ENCODE data around the gene ITIH3. TPM values are rescaled to one million over a fixed set of nuclear protein-coding genes. Genes with fewer than 3 reads are reported as not detected.

Gene ITIH3
- total and polyA plus RNA-seq, 7 donors: 0.18 to 0.77 (median 0.29) TPM; not detected in 2

DNA sequence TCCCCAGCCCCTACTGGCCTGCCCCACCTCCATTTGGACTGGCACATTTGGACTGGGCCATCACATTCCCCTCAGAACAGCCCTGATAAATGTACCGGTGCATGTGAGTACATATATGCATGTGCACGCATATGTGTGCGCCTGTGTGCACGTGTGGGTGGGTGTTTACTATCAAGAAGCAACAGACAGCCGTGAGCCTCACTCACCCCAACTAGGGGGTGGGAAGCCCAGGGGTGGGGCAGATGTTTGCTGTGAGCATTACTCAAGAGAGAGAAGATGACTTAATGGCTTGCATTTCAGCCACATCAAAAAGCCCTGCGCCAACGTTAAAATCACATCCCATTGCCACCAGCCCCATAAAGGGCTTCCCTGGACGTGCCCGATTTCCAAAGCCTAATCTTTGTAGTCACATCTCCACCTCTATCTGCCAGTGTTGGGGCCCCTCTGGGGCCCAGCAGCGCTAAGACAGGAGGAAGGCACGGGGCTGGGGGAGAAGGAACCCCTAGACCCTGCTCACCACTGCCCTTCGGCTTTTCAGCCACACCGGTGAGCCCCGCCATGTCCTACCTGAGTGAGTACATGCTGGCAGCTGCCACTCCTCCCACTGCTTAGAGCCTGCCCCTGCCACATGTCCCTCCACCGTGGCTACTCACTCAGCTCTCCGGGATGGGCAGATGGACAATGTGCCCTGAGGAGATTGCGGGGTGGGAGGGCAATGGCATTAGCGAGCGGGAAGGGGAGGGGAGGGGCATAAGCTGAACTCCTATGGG lies 10.9 kb downstream of the ITIH3 start:
- Histone ChIP-seq H3K4me3 (no peak overlapping the region), H3K27ac (no peak overlapping the region), H3K27me3 (ENCODE audit: insufficient read depth in 3 of 3, low read length in 2 of 3) (no peaks in the 10 kb centered on the region), H3K4me1 (no peaks in the 10 kb centered on the region), H3K36me3 (ENCODE audit: insufficient read depth in 1 of 2, low read depth in 1 of 2) (no peaks in the 10 kb centered on the region), H3K9me3 (no peaks in the 10 kb centered on the region)
- WGBS, 3 donors: 70 to 75% (median 72%) methylated on average over 18 to 19 of the region's 19 CpGs
- DNase-seq (no peak), ATAC-seq (no peak)
- intact Hi-C loops (cut with DNase I): no loop called here
- TF ChIP-seq, protein P1, sequence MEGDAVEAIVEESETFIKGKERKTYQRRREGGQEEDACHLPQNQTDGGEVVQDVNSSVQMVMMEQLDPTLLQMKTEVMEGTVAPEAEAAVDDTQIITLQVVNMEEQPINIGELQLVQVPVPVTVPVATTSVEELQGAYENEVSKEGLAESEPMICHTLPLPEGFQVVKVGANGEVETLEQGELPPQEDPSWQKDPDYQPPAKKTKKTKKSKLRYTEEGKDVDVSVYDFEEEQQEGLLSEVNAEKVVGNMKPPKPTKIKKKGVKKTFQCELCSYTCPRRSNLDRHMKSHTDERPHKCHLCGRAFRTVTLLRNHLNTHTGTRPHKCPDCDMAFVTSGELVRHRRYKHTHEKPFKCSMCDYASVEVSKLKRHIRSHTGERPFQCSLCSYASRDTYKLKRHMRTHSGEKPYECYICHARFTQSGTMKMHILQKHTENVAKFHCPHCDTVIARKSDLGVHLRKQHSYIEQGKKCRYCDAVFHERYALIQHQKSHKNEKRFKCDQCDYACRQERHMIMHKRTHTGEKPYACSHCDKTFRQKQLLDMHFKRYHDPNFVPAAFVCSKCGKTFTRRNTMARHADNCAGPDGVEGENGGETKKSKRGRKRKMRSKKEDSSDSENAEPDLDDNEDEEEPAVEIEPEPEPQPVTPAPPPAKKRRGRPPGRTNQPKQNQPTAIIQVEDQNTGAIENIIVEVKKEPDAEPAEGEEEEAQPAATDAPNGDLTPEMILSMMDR (IDR thresholded peaks at IDR 0.05): no peak

DNA sequence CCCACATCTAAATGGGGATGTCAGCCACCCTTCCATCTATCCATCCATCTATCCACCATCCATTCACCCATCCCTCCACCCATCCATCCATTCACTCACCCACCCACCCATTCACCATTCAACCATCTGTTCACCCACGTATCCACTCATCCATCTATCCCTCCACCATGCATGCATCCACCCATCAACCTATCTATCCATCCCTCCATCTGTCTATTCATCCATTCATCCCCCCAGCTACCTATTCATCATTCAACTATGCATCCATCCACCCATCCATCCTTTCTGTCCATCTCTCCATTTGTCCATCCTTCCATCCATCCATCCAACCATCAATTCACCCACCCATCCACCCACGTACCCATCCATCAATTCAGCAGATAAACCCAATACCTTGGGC lies 14.6 kb downstream of the ITIH3 start:
- intact Hi-C loops (cut with DNase I): no loop called here
- peaks cover 0 to 13% of the 10 kb centered on the region in 2 donors for H3K36me3 ChIP-seq (ENCODE audit: insufficient read depth in 1 of 2, low read depth in 1 of 2)
- no peak for ATAC-seq
- H3K27me3 ChIP-seq (ENCODE audit: insufficient read depth in 3 of 3, low read length in 2 of 3): no peaks in the 10 kb centered on the region
- no peak overlapping the region for H3K27ac ChIP-seq
- TF ChIP-seq, protein P1 (IDR thresholded peaks at IDR 0.05): no peak
- no peaks in the 10 kb centered on the region for H3K9me3 ChIP-seq
- H3K4me1 ChIP-seq: no peaks in the 10 kb centered on the region
- no peak overlapping the region for H3K4me3 ChIP-seq
- no peak for DNase-seq
- WGBS, 3 donors: 61 to 78% (median 72%) methylated on average over 2 of the region's 2 CpGs

DNA sequence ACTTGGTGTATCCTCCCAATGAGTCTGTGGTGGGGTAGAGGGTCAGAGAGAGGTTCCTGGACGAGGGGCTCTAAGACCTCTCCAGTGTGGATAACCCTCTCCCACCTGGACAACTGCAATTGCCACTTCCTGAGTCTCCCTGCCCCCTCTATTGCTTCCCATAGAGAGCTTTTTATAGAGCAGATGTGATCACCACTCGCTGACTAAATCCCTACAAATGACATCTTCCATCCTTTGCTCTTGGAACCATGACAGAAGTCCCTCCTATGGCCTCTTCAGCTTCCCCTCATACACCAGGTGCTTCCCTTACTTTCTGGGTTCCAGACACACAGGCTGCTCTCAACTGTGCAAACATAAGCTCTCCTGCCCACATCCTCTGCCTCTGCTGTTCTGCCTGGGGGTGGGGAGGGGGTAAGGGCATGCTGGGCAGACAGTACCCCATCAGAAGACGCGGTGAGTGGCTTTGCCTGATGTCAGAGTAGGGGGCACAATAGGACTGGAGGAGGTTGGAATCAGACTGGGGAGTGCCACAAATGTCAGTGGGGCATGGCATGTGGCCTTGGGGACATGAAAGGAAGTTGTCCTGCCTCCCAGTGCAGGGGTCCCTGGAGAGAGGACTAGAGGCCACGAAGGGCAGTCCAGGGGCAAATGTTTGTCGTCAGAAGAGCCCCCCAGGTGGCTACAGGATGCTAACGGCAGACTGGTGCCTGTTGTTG lies 15.2 kb downstream of the ITIH3 start:
- intact Hi-C loops (cut with DNase I): no loop called here
- H3K4me1 ChIP-seq: no peaks in the 10 kb centered on the region
- H3K4me3 ChIP-seq: no peak overlapping the region
- WGBS, 3 donors: 52 to 61% (median 54%) methylated on average over 7 of the region's 7 CpGs
- H3K9me3 ChIP-seq: no peaks in the 10 kb centered on the region
- H3K36me3 ChIP-seq (ENCODE audit: insufficient read depth in 1 of 2, low read depth in 1 of 2): peaks cover 0 to 20% of the 10 kb centered on the region in 2 donors
- H3K27ac ChIP-seq: no peak overlapping the region
- TF ChIP-seq, protein P1 (IDR thresholded peaks at IDR 0.05): no peak
- ATAC-seq (peak in 2 of 4 donors; percentile 11 to 22), DNase-seq (no peak)
- H3K27me3 ChIP-seq (ENCODE audit: insufficient read depth in 3 of 3, low read length in 2 of 3): no peaks in the 10 kb centered on the region

DNA sequence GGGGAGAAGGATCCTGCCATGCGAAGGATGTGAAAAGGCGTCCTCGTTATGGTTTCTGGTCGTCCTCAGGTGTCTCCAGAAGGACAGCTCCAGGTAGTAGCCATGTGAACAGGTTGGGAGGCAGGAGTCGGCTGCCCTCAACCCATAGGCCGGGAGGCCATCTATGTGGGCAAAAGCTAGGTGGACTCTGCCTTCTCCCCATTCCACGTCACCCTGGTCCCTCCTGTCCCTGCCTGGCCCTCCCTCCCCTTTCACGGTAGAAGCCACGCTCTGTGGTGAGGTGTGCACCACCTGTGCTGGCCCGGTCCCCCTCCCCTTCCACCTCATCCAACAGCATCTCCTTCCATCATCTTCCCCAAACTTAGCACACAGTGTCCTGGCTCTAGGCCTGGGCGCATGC lies 16.3 kb downstream of the ITIH3 start:
- Histone ChIP-seq H3K9me3 (no peaks in the 10 kb centered on the region), H3K36me3 (ENCODE audit: insufficient read depth in 1 of 2, low read depth in 1 of 2) (peaks cover 0 to 31% of the 10 kb centered on the region in 2 donors), H3K27ac (no peak overlapping the region), H3K27me3 (ENCODE audit: insufficient read depth in 3 of 3, low read length in 2 of 3) (no peaks in the 10 kb centered on the region), H3K4me3 (no peak overlapping the region), H3K4me1 (no peaks in the 10 kb centered on the region)
- DNase-seq: no peak
- ATAC-seq: peak in 3 of 4 donors; percentile 23 to 36 (median 24)
- TF ChIP-seq, protein P1 (IDR thresholded peaks at IDR 0.05): no peak
- 83 to 90% (median 83%) methylated on average over 11 of the region's 11 CpGs for WGBS, 3 donors
- intact Hi-C loops (cut with DNase I): no loop called here

Measured in psoas muscle (tissue), 8 donors.